NK-92 (cell line): ENCODE data around the gene ALKBH8.
"Not testable (repeated sequence)": the region's sequence is repeated elsewhere in the genome, so short reads cannot be mapped to it uniquely, and the experiment has no call there.

Experiments used
- DNase-seq: peaks from one replicate; lab custom pipeline; 2025; ENCODE audit not compliant: unreplicated experiment; lab: John Stamatoyannopoulos, UW

The ALKBH8 gene

DNA sequence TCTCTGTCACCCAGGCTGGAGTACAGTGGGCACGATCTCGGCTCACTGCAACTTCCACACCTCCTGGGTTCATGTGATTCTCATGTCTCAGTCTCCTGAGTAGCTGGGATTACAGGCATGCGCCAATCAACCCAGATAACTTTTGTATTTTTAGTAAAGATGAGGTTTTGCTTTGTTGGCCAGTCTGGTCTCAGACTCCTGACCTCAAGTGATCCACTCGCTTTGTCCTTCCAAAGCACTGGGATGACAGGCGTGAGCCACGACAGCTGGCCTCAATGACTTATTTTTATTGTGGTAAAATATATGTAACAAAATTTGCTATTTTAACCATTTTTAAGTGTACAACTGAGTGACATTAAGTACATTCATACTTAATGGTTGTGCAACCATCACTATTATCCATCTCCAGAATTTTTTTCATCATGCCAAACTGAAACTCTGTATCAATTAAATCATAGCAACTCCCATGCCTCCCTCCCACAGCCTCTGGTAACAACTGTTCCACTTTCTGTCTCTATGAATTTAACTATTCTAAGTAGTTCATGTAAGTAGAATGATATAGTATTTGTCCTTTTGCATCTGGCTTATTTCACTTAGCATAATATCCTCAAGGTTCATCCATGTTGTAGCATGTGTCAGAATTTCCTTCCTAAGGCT is 57.2 kb downstream of the ALKBH8 start:
- DNase-seq: no peak

GRCh38 chr11:107505647-107506225 is 59.8 kb downstream of the ALKBH8 start:
- no peak for DNase-seq

DNA sequence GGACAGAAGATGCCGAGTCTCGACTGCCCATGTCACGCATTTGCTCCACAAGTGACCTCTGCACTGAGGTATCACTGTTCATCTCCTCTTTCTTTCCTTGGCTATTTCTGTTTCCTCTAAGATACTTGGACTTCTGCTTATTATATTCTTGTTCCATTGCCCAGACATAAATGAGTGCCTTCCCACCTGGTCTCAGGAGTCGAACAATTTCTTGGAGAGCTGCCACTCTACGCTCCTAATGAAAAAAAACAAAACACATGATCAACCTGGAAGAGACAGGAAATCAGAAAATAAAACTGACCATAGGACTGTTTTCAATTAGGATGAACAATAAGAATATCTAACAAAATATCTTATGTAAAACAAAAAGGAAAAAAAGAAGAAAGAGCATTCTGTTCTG is 60.6 kb downstream of the ALKBH8 start:
- no peak for DNase-seq

GRCh38 chr11:107501713-107502112 is 63.8 kb downstream of the ALKBH8 start:
- DNase-seq: no peak

DNA sequence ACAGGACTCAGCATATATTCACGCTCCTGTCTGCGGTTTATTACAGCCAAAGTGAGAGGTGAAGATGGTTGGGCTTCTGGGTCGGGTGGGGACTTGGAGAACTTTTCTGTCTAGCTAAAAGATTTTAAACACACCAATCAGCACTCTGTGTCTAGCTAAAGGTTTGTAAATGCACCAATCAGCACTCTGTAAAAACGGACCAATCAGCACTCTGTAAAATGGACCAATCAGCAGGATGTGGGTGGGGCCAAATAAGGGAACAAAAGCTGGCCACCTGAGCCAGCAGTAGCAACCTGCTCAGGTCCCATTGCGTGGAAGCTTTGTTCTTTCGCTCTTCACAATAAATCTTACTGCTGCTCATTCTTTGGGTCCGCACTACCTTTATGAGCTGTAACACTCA is 68.2 kb downstream of the ALKBH8 start:
- DNase-seq: not testable (repeated sequence)

- no peak for DNase-seq
Measured at GRCh38 chr11:107496011-107496410, 69.5 kb downstream of the ALKBH8 start.

DNA sequence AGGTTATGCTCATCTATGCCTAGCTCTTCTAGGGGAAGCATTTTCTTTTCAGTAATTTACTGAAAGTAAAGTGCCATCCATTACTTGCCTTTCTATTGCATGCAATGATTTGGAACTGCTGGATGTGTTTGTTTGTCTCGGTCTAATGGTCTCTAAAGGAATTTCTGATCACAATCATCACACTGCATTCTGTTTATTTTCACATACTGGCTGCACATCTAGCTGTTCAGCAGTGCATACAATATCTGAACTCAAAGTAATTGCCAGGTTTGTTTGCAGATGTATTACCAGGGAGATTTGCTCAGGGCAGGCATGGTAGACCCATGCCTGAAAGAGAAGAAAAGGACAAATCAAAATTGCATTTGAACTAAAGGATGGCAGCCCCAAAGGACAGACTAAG is 71.5 kb downstream of the ALKBH8 start:
- no peak for DNase-seq

GRCh38 chr11:107493117-107493516 is 72.4 kb downstream of the ALKBH8 start:
- no peak for DNase-seq

GRCh38 chr11:107490836-107491235 is 74.7 kb downstream of the ALKBH8 start:
- DNase-seq: no peak

GRCh38 chr11:107482234-107482633 is 83.3 kb downstream of the ALKBH8 start:
- no peak for DNase-seq

DNA sequence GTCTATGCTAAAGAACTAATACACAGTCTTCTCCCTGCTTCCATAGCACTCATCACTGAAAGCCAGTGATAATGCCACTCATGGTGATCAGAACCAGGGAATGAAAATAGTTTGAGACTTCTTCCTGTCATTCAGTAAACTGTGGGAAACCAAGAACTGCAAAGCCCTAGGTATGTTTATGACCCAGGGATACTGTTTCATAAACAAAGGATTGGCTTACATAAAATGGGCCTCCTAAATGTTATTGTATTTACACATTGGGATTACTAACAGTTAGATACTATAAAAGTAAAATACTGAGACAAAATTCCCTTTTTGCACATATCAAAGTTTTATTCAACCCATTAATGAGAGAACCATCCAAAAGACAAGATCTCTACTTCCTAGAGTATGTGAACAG is 86.6 kb downstream of the ALKBH8 start:
- DNase-seq: no peak

- DNase-seq: no peak
Measured at GRCh38 chr11:107477820-107478219, 87.7 kb downstream of the ALKBH8 start.

DNA sequence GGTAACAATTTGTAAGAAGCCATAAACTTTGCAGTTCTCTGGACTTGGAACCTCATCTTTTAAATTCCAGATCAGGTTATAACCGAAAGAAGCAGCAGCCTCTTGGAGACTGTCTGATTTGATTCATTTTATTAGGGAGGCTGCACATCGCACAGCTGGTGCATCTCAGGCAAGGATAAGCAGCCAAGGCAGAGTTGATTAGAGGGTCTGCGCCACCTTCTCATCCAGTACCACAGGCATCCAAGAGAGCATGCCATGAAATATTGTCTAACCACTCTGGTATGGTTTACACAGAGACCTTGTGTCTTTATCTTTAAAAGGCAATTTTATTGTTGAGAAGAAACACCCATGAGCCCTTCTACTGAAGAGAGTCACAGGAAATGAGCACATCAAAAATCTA is 91.7 kb downstream of the ALKBH8 start:
- DNase-seq: no peak

GRCh38 chr11:107472966-107473365 is 92.6 kb downstream of the ALKBH8 start:
- DNase-seq: no peak

DNA sequence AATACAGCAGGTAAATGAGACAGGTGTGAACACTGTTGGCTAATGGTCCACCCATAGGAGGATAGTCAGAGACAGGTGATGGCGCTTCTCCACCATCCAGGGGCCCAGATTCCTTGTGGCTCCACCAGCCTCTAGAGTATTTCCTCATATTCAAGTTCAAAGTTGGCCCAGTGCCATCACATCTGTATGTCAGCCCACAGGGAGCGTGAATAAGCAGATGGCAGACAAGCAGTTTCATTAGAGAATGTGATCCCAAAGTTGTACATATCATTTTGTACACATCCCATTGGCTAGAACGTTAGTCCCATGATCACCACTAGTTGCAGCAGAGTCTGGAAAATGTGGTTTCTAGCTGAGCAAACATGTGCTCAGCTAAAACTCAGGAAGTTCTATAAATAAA is 96.9 kb downstream of the ALKBH8 start:
- no peak for DNase-seq

GRCh38 chr11:107467696-107468095 is 97.8 kb downstream of the ALKBH8 start:
- DNase-seq: no peak

DNA sequence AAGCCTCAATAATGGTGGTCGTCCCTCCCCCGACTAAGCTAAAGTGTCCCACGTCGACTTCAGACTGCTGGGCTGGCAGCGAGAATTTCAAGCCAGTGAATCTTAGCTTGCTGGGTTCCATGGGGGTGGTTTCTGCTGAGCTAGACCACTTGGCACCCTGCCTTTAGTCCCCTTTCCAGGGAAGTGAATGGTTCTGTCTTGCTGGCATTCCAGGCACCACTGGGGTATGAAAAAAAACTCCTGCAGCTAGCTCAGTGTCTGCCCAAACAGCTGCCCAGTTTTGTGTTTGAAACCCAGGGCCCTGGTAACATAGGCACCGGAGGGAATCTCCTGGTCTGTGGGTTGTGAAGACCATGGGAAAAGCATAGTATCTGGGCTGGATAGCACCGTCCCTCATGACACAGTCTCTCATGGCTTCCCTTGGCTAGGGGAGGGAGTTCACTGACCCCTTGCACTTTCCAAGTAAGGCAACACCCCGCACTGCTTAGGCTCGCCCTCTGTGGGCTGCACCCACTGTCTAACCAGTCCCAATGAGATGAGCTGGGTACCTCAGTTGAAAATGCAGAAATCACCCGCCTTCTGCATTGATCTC is 99.2 kb downstream of the ALKBH8 start:
- DNase-seq: not testable (repeated sequence)

GRCh38 chr11:107457558-107458271 is 107.8 kb downstream of the ALKBH8 start, which contains the start of gene CWF19L2:
TSS of gene CWF19L2 (minus strand) at chr11:107457825. CDS start at chr11:107457816, 9 bp downstream.
- peak; percentile 33 for DNase-seq

- no peak for DNase-seq
Measured at GRCh38 chr11:107457205-107457557, 108.4 kb downstream of the ALKBH8 start.

DNA sequence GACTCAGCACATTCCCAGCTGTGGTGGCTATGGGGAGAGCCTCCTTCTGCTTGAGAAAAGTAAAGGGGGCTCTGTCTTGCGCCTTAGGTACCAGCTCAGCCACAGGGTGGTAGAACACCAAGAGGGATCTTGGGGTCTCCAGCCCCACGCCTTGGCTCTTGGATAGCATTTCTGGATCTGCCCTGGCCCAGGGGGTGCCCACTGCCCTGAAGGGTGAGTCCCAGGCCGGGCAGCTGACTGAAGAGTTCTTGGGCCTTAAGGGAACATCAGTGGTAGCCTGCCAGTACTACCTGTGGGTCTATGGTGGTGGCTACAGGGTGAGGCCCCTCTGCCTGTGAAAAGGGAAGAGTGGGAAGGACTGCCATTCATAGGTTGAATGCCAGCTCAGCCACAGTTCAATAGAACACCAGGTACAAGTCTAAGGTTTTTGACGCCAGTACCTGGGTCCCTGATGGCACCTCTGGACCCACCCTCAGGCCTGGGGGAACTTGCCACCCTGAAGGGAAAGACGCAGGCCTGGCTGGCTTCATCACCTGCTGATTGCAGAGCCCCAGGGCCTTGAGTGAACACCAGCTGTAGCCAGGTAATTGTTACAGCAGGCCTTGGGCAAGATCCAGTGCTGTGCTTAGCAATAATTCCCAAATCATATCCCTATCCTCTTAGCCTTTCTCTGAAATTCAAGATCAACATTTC is 111.8 kb downstream of the ALKBH8 start:
- DNase-seq: no peak
